ENCODE data around the gene RAB6B.
A peak's percentile ranks its signal among the peaks of the same experiment; 100 is the strongest.

Gene RAB6B

GRCh38 chr3:133838916-133839800 lies 56.5 kb downstream of the RAB6B start:
- Histone ChIP-seq H3K27ac (no peak overlapping the region), H3K4me3 (no peak overlapping the region)
- peak; percentile 43 for DNase-seq (ENCODE audit: low spot score)
- TF ChIP-seq CTCF (IDR thresholded peaks at IDR 0.05) = no peak

GRCh38 chr3:133838296-133838789 lies 57.3 kb downstream of the RAB6B start:
- no peak for TF ChIP-seq CTCF (IDR thresholded peaks at IDR 0.05)
- DNase-seq (ENCODE audit: low spot score) = peak; percentile 31
- Histone ChIP-seq H3K27ac (no peak overlapping the region), H3K4me3 (no peak overlapping the region)

GRCh38 chr3:133837487-133838295 lies 58.0 kb downstream of the RAB6B start:
- H3K27ac ChIP-seq = no peak overlapping the region
- DNase-seq (ENCODE audit: low spot score) = peak; percentile 21
- no peak overlapping the region for H3K4me3 ChIP-seq
- TF ChIP-seq CTCF (IDR thresholded peaks at IDR 0.05) = no peak

- DNase-seq (ENCODE audit: low spot score) = peak; percentile 45
- Histone ChIP-seq H3K4me3 (no peak overlapping the region), H3K27ac (no peak overlapping the region)
- TF ChIP-seq CTCF (IDR thresholded peaks at IDR 0.05) = no peak
Measured at GRCh38 chr3:133836497-133837158, 59.1 kb downstream of the RAB6B start.

- no peak for TF ChIP-seq CTCF (IDR thresholded peaks at IDR 0.05)
- no peak overlapping the region for H3K4me3 ChIP-seq
- peak; percentile 62 for DNase-seq (ENCODE audit: low spot score)
- no peak overlapping the region for H3K27ac ChIP-seq
Measured at GRCh38 chr3:133835961-133836360, 59.7 kb downstream of the RAB6B start.

- Histone ChIP-seq H3K27ac (no peak overlapping the region), H3K4me3 (no peak overlapping the region)
- TF ChIP-seq CTCF (IDR thresholded peaks at IDR 0.05) = no peak
- DNase-seq (ENCODE audit: low spot score) = peak; percentile 38
Measured at GRCh38 chr3:133835418-133835743, 60.3 kb downstream of the RAB6B start.

Data from coronary artery (tissue), 2 donors.